K562 (cell line): Measurements from ENCODE around the gene COL8A2.

ENCODE experiments used
- CEBPB ChIP-seq: fragments of 450-650 bp; IDR thresholded peaks from 2 replicates; pipeline ENCODE4 v1.6.1; 2016; ENCODE audit warnings: missing genetic modification characterization, missing compliant biosample characterization
- MIER1 ChIP-seq: fragments of 450-650 bp; IDR thresholded peaks from 2 replicates; pipeline ENCODE4 v1.6.1; 2016; ENCODE audit warnings: antibody characterized with exemption, mild to moderate bottlenecking, low read depth
- NFE2 ChIP-seq: IDR thresholded peaks from 2 replicates; pipeline ENCODE4 v1.6.1; 2014; ENCODE audit warnings: antibody characterized with exemption, low read depth
- PHF8 ChIP-seq: fragments of 200-600 bp; sonication (generic); IDR thresholded peaks from 2 replicates; pipeline ENCODE4 v1.6.1; 2012; ENCODE audit warnings: mixed run types, mild to moderate bottlenecking, inconsistent platforms, low read length, moderate library complexity, borderline replicate concordance
- POLR2A ChIP-seq: fragments of 450-650 bp; conservative IDR thresholded peaks from 2 replicates; pipeline ENCODE4 v1.6.1; 2016
- ZNF717 ChIP-seq: fragments of 250-450 bp; sonication (Bioruptor Pico); IDR thresholded peaks from 2 replicates; pipeline ENCODE4 v1.5.0; 2021

DNA sequence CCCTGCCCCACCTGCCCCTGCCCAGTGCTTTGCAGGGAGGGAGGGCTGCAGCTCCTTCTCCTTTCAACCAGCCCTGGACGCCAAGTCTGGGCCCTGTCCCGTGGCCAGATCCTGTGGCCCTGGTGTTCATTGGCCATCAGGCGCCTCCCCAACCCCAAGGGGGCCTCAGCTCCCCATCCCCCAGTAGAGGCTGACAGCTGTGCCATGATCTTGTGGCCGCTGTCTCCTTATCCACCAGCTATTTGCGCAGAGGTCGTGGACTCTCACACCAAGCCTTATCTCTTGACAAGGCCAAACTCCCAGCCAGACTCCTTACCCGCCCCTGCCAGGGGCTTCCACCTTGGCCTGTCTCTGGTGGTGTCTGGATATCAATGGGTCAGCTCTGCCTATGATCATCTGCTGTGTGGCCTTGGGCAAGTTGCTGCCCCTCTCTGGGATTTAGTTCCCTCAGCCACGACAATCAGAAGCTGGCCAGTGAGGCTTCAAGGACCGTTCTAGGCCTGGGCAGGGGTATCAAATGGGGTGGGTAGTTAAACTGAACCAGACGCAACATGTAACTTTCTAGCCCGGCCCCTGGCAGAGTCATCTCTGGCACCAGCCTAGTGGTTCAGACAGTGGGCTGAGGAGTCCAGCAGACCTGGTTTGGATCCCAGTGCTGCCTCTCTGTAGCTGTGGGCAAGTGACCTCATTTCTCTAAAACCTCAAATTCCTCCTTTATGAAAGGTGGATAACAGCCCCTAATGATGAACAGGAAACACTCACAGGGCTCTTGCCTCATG, 3.3 kb upstream of the COL8A2 start:
- TF ChIP-seq NFE2 (no peak), ZNF717 (CRISPR knock-in tag) (no peak), PHF8 (no peak), MIER1 (no peak), POLR2A (no peak), CEBPB (no peak)
